ENCODE results near the gene OLFM2.

GRCh38 chr19:9966448-9966847, 30.1 kb upstream of the OLFM2 start:
- TF ChIP-seq POLR2AphosphoS5 (IDR thresholded peaks at IDR 0.05; ENCODE audit: borderline replicate concordance, low read depth, low read length) (no peak), EZH2 (IDR thresholded peaks at IDR 0.05) (no peak), FOXP2 (optimal IDR thresholded peaks at IDR 0.05; ENCODE audit: control extremely low read depth, extremely low read length, insufficient read depth) (no peak)
